ENCODE data around the gene ACOT6.
"Not testable (repeated sequence)": the region's sequence is repeated elsewhere in the genome, so short reads cannot be mapped to it uniquely, and the experiment has no call there.

Gene ACOT6

GRCh38 chr14:73591690-73592449 lies 20.4 kb upstream of the ACOT6 start, which contains the start of gene ACOT4:
Gene ACOT4, plus strand, starts transcription at chr14:73591873. Its CDS starts 87 bp downstream, at chr14:73591960.
- peak; percentile 52 for FAIRE-seq
- peak; percentile 26 for DNase-seq (ENCODE audit: extremely low spot score, insufficient read length, low read depth)

- FAIRE-seq: no peak
- DNase-seq (ENCODE audit: extremely low spot score, insufficient read length, low read depth): no peak
These were observed 17.8 kb upstream of the ACOT6 start for GRCh38 chr14:73594491-73594890.

GRCh38 chr14:73599499-73599898 lies 12.8 kb upstream of the ACOT6 start:
- no peak for FAIRE-seq
- DNase-seq (ENCODE audit: extremely low spot score, insufficient read length, low read depth): no peak

GRCh38 chr14:73602994-73603393 lies 9.3 kb upstream of the ACOT6 start:
- DNase-seq (ENCODE audit: extremely low spot score, insufficient read length, low read depth) (no peak), FAIRE-seq (no peak)

GRCh38 chr14:73606271-73606670 lies 6.0 kb upstream of the ACOT6 start:
- FAIRE-seq: no peak
- no peak for DNase-seq (ENCODE audit: extremely low spot score, insufficient read length, low read depth)

- DNase-seq (ENCODE audit: extremely low spot score, insufficient read length, low read depth) (no peak), FAIRE-seq (no peak)
These were observed 5.1 kb upstream of the ACOT6 start for GRCh38 chr14:73607241-73607640.

GRCh38 chr14:73610687-73611086 lies 1.6 kb upstream of the ACOT6 start:
- FAIRE-seq: no peak
- DNase-seq (ENCODE audit: extremely low spot score, insufficient read length, low read depth): no peak

- no peak for DNase-seq (ENCODE audit: extremely low spot score, insufficient read length, low read depth)
- FAIRE-seq: no peak
These were observed 698 bp downstream of the ACOT6 start for GRCh38 chr14:73613046-73613383.

- DNase-seq (ENCODE audit: extremely low spot score, insufficient read length, low read depth): no peak
- no peak for FAIRE-seq
These were observed 1.2 kb downstream of the ACOT6 start for GRCh38 chr14:73613419-73613963.

GRCh38 chr14:73616831-73617230 lies 4.5 kb downstream of the ACOT6 start:
- no peak for DNase-seq (ENCODE audit: extremely low spot score, insufficient read length, low read depth)
- FAIRE-seq: no peak

- FAIRE-seq (no peak), DNase-seq (ENCODE audit: extremely low spot score, insufficient read length, low read depth) (no peak)
These were observed 7.2 kb downstream of the ACOT6 start for GRCh38 chr14:73619524-73619923.

- no peak for DNase-seq (ENCODE audit: extremely low spot score, insufficient read length, low read depth)
- FAIRE-seq: no peak
These were observed 8.0 kb downstream of the ACOT6 start for GRCh38 chr14:73620268-73620667.

- no peak for DNase-seq (ENCODE audit: extremely low spot score, insufficient read length, low read depth)
- FAIRE-seq: no peak
These were observed 11.3 kb downstream of the ACOT6 start for GRCh38 chr14:73623504-73624054.

- FAIRE-seq (no peak), DNase-seq (ENCODE audit: extremely low spot score, insufficient read length, low read depth) (no peak)
These were observed 13.4 kb downstream of the ACOT6 start for GRCh38 chr14:73625706-73626105.

GRCh38 chr14:73627151-73627558 lies 14.8 kb downstream of the ACOT6 start:
- DNase-seq (ENCODE audit: extremely low spot score, insufficient read length, low read depth) (no peak), FAIRE-seq (no peak)

- DNase-seq (ENCODE audit: extremely low spot score, insufficient read length, low read depth) (no peak), FAIRE-seq (no peak)
These were observed 17.9 kb downstream of the ACOT6 start for GRCh38 chr14:73630009-73630780.

- DNase-seq (ENCODE audit: extremely low spot score, insufficient read length, low read depth) (peak; percentile 35), FAIRE-seq (peak; percentile 93)
These were observed 21.0 kb downstream of the ACOT6 start for GRCh38 chr14:73633116-73634010.

- DNase-seq (ENCODE audit: extremely low spot score, insufficient read length, low read depth): no peak
- no peak for FAIRE-seq
These were observed 21.9 kb downstream of the ACOT6 start for GRCh38 chr14:73634011-73634833.

- not testable (repeated sequence) for DNase-seq (ENCODE audit: extremely low spot score, insufficient read length, low read depth); FAIRE-seq
These were observed 24.0 kb downstream of the ACOT6 start for GRCh38 chr14:73636355-73636754.
